GM19468 (cell line): ENCODE data around the gene MYOF.
"Not testable (repeated sequence)": the region's sequence is repeated elsewhere in the genome, so short reads cannot be mapped to it uniquely, and the experiment has no call there.

ENCODE experiments used
- ATAC-seq: cut with Tn5 transposase; IDR thresholded peaks from one replicate; pipeline ENCODE4 v1.9.1; 2021; ENCODE audit warnings: mild to moderate bottlenecking, moderate library complexity, moderate number of reproducible peaks; ENCODE audit not compliant: unreplicated experiment; ENCODE audit errors: extremely low read depth

The MYOF gene

DNA sequence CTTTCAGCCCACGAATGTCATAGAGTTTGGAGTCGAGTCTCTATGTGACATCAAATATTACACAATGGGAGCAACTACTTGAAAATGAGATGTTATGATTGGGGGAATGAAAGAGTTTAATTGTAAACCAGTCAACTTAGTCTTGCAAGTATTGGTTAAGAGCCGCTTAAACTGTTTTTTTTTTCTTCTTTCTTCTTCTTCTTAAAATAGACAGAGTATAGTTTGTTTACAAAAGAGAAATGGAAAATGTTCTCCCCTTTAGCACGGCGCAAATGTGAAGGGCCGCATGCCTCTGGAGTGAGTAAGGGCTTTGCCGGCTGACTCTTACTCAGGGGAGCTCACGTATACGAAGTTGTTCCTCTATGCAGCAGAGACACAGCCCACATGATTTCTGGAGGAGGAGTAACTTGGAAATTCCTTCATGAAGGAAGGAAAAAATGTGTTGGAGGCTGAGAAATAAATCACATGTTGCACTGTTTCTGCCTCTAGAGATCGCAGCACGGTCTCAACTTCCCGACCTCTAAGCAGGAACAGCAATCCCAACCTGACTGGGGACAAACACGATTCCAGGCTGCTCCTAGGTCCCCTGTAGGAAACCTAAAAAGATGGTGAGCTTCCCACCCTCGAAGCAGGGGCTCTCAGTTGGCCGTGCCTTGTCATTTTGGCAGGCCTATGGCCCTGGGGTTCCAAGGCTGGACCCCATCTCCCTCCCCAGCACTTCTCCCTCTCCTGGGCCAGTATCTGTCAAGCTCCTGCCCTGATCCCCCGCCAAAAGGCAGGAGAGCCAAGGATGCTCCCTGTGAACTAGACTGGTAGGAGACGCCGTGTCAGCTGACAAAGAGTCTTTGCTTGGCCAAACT is 44.8 kb downstream of the MYOF start:
- no peak for ATAC-seq

- ATAC-seq: no peak
Observed at GRCh38 chr10:93436591-93437085, 45.5 kb downstream of the MYOF start.

GRCh38 chr10:93435621-93436397 is 46.3 kb downstream of the MYOF start:
- ATAC-seq: no peak

DNA sequence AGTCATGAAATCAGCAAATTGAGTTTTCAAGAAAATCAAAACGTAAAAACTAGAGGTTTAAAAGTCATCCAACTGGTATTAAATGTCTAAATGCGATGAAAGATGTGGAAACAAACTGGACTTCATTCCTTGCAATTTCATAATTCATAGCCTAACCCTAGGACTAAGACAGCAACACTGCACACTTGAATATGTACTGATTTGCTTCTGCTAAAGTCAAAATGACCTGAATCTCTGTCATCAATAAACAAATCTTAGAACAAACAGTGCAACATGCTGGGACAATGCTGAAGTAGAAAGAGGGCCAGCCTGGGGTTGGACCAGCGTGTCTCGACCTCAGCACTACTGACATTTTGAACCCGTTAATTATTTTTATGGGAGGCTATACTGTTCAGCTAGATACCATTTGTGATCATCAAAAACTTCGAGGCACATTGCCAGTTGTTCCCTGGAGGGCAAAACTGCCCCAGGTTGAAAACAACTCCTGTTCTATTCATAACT is 47.1 kb downstream of the MYOF start:
- ATAC-seq: no peak

- ATAC-seq: no peak
Observed at GRCh38 chr10:93431361-93431760, 50.8 kb downstream of the MYOF start.

DNA sequence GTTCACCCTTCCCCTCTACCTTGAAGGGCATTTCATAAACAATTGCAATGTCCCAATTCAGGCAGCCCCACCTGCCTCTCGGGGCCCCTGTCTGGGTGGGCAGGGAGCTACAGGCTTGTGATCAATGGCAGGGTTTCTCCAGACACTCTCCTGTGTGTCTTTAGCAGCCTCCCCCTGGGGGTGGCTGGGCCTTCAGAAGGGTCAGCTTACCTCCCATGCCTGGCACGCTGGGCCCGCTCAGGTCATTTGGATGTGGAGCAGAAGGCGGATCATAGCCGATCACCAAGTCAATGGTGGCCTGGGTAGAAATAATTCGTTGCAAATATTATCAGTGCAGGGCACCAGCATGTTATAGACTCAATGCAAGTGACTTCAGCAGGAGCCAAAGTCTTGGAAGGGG is 56.3 kb downstream of the MYOF start:
- ATAC-seq: no peak

- no peak for ATAC-seq
Observed at GRCh38 chr10:93422118-93422517, 60.0 kb downstream of the MYOF start.

DNA sequence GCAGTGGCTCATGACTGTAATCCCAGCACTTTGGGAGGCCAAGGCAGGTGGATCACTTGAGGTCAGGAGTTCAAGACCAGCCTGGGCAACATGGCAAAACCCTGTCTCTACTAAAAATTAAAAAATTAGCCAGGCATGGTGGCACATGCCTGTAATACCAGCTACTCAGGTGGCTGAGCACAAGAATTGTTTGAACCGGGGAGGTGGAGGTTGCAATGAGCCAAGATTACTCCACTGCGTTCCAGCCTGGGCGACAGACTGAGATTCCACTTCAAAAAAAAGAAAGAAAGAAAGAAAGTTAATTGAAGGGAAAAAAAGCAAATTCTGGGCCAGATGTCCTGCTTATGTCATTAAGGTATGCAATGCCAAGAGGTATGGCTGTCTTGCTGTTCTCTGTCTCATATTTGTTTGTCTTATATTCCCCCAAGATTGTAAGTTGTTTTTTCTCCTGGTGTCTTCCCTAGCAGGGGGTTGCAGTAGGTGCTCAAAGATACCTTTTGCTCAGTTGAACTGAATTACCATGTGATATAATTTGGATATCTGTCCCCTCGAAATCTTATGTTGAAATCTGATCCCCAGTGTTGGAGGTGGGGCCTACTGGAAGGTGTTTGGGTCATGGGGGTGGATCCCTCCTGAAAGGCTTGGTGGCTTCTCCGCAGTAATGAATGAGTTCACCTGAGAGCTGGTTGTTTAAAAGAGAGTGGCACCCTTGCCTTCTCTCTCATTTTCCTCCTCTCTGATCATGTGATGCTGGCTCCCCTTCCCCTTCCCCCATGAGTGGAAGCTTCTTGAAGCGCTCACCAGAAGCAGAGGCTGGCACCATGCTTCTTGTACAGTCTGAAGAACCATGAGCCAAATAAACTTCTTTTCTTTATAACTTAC is 60.9 kb downstream of the MYOF start:
- ATAC-seq: no peak

GRCh38 chr10:93420091-93420490 is 62.0 kb downstream of the MYOF start:
- ATAC-seq: no peak

DNA sequence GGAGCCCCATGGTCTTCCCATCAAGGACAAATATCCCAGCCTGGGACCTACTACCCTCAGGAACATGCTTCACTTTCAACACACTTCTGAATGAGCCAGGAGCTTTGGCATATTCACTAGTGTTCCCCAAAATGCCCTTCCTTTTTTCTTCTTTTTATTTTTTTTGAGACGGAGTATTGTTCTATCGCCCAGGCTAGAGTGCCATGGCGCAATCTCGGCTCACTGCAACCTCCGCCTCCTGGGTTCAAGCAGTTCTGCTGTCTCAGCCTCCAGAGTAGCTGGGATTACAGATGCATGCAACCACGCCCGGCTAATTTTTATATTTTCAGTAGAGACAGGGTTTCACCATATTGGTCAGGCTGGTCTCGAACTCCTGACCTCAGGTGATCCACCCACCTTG is 63.1 kb downstream of the MYOF start:
- ATAC-seq: not testable (repeated sequence)

GRCh38 chr10:93417921-93418320 is 64.2 kb downstream of the MYOF start:
- ATAC-seq: no peak

DNA sequence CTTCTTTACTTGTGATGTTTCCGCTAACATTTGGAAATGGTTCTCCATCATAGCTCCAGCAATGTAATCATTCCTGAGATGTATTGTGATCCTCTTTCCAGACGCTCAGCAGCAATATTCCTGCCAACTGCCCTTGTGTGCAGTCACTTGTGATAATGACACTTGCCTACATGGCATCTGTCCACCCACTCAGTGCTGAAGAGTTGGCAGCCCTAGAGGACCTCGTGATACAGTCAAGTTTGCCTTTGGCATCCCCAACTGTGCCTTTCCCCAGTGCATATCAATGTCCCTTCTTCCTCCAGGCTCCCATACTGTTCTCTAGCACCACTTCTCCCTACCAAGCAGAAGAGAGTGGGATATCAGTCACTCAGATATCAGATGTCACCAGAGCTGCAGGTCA is 64.9 kb downstream of the MYOF start:
- no peak for ATAC-seq

DNA sequence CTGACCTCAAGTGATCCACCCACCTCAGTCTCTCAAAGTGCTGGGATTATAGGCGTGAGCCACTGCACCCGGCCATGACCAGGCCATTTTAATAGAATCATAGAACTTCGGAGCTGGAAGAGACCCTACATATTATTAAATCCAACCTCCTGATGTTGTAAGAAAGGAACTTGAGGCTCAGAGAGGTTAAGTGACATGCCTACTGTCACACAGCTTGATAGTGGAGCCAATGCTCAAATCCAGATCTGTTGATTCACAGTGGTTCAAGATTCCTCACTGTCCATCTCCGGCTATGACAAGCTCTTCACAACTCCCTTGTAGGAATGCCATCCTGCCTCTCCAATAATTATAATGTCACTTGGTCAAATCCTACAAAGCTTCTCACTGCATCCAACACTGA is 65.3 kb downstream of the MYOF start:
- no peak for ATAC-seq

- no peak for ATAC-seq
Observed at GRCh38 chr10:93415693-93416092, 66.4 kb downstream of the MYOF start.

- ATAC-seq: no peak
Observed at GRCh38 chr10:93413252-93413689, 68.9 kb downstream of the MYOF start.

GRCh38 chr10:93412801-93413200 is 69.3 kb downstream of the MYOF start:
- ATAC-seq: no peak

- ATAC-seq: no peak
Observed at GRCh38 chr10:93410697-93411348, 71.3 kb downstream of the MYOF start.

DNA sequence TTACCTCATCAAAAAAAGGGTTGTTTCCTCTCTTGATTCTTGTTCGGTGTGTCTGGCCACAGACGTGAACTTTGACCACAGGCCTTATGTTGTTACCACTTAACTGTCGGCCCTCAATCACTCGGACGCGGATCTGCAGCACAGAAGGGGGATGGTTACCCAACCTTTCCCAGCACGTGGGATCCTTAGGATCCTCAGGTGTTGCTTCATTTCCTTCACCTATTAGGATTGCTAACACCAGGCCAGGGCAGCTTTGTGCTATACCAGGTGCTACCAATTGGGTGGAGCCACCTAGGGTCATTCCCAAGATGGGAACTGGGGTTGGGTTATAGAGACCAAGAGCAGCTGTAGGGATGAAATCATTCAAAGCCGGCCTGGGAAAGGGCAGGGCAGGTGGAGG is 73.4 kb downstream of the MYOF start:
- ATAC-seq: no peak

GRCh38 chr10:93406364-93407145 is 75.6 kb downstream of the MYOF start:
- no peak for ATAC-seq
